ENCODE measurements around the gene ALDH1A3. TPM values are rescaled to one million over a fixed set of nuclear protein-coding genes. Genes with fewer than 3 reads are reported as not detected.

ALDH1A3 gene
- total and polyA plus RNA-seq, 2 donors (not counting 1 experiment from before 2014, with no cell fraction given), result not detected

GRCh38 chr15:100887211-100887913, 7.7 kb downstream of the ALDH1A3 start:
- no peak overlapping the region for H3K27ac Mint-ChIP-seq
- DNase-seq, result no peak
- H3K4me3 Mint-ChIP-seq, result no peak overlapping the region
- no peak overlapping the region for H2AFZ ChIP-seq (ENCODE audit: insufficient read depth, low read depth, low read length, poor library complexity, severe bottlenecking)
- no peaks in the 10 kb centered on the region for H3K4me1 ChIP-seq (ENCODE audit: control insufficient read depth in 2 of 2, insufficient read depth in 2 of 2, low read length in 2 of 2)
- ATAC-seq (ENCODE audit: low read depth), result no peak
- intact Hi-C loops (cut with micrococcal nuclease), result no loop called here
- H3K9me3 ChIP-seq (ENCODE audit: control extremely low read depth in 1 of 3, control insufficient read depth in 2 of 3, insufficient read depth in 1 of 3, low read length in 2 of 3), result no peaks in the 10 kb centered on the region
- no peaks in the 10 kb centered on the region for H3K9me3 Mint-ChIP-seq (ENCODE audit: insufficient read depth)
- ChIA-PET CTCF (no interaction called here), POLR2A (no interaction called here)
- H3K9ac ChIP-seq (ENCODE audit: low read length), result no peak overlapping the region
- 92% methylated on average over 21 of the region's 22 CpGs for WGBS (ENCODE audit: insufficient coverage)
- H3K4me3 ChIP-seq (ENCODE audit: control extremely low read depth in 1 of 5, extremely low read depth in 1 of 5, insufficient read depth in 1 of 5, low read depth in 2 of 5, low read length in 4 of 5), result no peak overlapping the region
- H3K27ac ChIP-seq (ENCODE audit: low read length in 2 of 2), result no peak overlapping the region
- no peaks in the 10 kb centered on the region for H3K36me3 ChIP-seq (replicated peaks in 1 of 2; ENCODE audit: control extremely low read depth in 1 of 2, control insufficient read depth in 1 of 2, extremely low read depth in 1 of 2, insufficient read depth in 2 of 2, low read length in 1 of 2)
- TF ChIP-seq EZH2 (IDR thresholded peaks at IDR 0.05; ENCODE audit: borderline replicate concordance, insufficient read depth, low read depth, low read length, poor library complexity, severe bottlenecking), result no peak
- no peak for TF ChIP-seq CTCF (IDR thresholded peaks at IDR 0.05)
- no peaks in the 10 kb centered on the region for H4K20me1 ChIP-seq (ENCODE audit: control insufficient read depth, insufficient read depth, low read length, poor library complexity, severe bottlenecking)
- peaks cover 0 to 41% (median 13%) of the 10 kb centered on the region in 4 experiments for H3K27me3 ChIP-seq (replicated peaks in 1 of 4; ENCODE audit: control extremely low read depth in 1 of 4, control insufficient read depth in 3 of 4, insufficient read depth in 4 of 4, low read length in 3 of 4)
- no peak overlapping the region for H3K4me2 ChIP-seq (replicated peaks; ENCODE audit: low read depth, low read length, poor library complexity, severe bottlenecking)
- no peaks in the 10 kb centered on the region for H3K4me1 Mint-ChIP-seq
- H3K79me2 ChIP-seq (ENCODE audit: control insufficient read depth, insufficient read depth, low read length), result no peaks in the 10 kb centered on the region
- H3K27me3 Mint-ChIP-seq, result peaks cover 68% of the 10 kb centered on the region

GRCh38 chr15:100889385-100890050, 9.9 kb downstream of the ALDH1A3 start:
- no peaks in the 10 kb centered on the region for H3K4me1 ChIP-seq (ENCODE audit: control insufficient read depth in 2 of 2, insufficient read depth in 2 of 2, low read length in 2 of 2)
- WGBS (ENCODE audit: insufficient coverage), result 33% methylated on average over 16 of the region's 20 CpGs
- H3K27me3 ChIP-seq (replicated peaks in 1 of 4; ENCODE audit: control extremely low read depth in 1 of 4, control insufficient read depth in 3 of 4, insufficient read depth in 4 of 4, low read length in 3 of 4), result peaks cover 0 to 52% (median 7%) of the 10 kb centered on the region in 4 experiments
- Mint-ChIP-seq H3K27me3 (peaks cover 70% of the 10 kb centered on the region), H3K4me1 (no peaks in the 10 kb centered on the region), H3K27ac (no peak overlapping the region), H3K4me3 (no peak overlapping the region), H3K9me3 (ENCODE audit: insufficient read depth) (no peaks in the 10 kb centered on the region)
- no peak overlapping the region for H3K27ac ChIP-seq (ENCODE audit: low read length in 2 of 2)
- no peaks in the 10 kb centered on the region for H3K9me3 ChIP-seq (ENCODE audit: control extremely low read depth in 1 of 3, control insufficient read depth in 2 of 3, insufficient read depth in 1 of 3, low read length in 2 of 3)
- CTCF ChIA-PET, result interaction anchor here (1.2 to 1.5 kb wide), 3 partner anchors 15 to 117 kb away, joined by 3 to 4 read pairs (median 4); no protein-coding TSS in a partner anchor
- ATAC-seq (ENCODE audit: low read depth), result no peak
- DNase-seq, result no peak
- intact Hi-C loops (cut with micrococcal nuclease), result no loop called here
- no peaks in the 10 kb centered on the region for H4K20me1 ChIP-seq (ENCODE audit: control insufficient read depth, insufficient read depth, low read length, poor library complexity, severe bottlenecking)
- no peak overlapping the region for H2AFZ ChIP-seq (ENCODE audit: insufficient read depth, low read depth, low read length, poor library complexity, severe bottlenecking)
- no peak overlapping the region for H3K4me2 ChIP-seq (replicated peaks; ENCODE audit: low read depth, low read length, poor library complexity, severe bottlenecking)
- POLR2A ChIA-PET, result no interaction called here
- no peak for TF ChIP-seq CTCF (IDR thresholded peaks at IDR 0.05)
- no peak for TF ChIP-seq EZH2 (IDR thresholded peaks at IDR 0.05; ENCODE audit: borderline replicate concordance, insufficient read depth, low read depth, low read length, poor library complexity, severe bottlenecking)
- H3K4me3 ChIP-seq (ENCODE audit: control extremely low read depth in 1 of 5, extremely low read depth in 1 of 5, insufficient read depth in 1 of 5, low read depth in 2 of 5, low read length in 4 of 5), result no peak overlapping the region
- H3K9ac ChIP-seq (ENCODE audit: low read length), result no peak overlapping the region
- H3K79me2 ChIP-seq (ENCODE audit: control insufficient read depth, insufficient read depth, low read length), result no peaks in the 10 kb centered on the region
- no peaks in the 10 kb centered on the region for H3K36me3 ChIP-seq (replicated peaks in 1 of 2; ENCODE audit: control extremely low read depth in 1 of 2, control insufficient read depth in 1 of 2, extremely low read depth in 1 of 2, insufficient read depth in 2 of 2, low read length in 1 of 2)

Measured in B cell (primary cell).